Neural cell (in vitro differentiated cells): Measurements from ENCODE around the gene ALK. TPM values are rescaled to one million over a fixed set of nuclear protein-coding genes. Genes with fewer than 3 reads are reported as not detected.

ENCODE experiments used
- H2AFZ ChIP-seq: fragments of 200-600, 300-800 bp; sonication (generic), shearing (Covaris generic); 2 replicates; pipeline ENCODE4 v1.6.0; 2014; ENCODE audit warnings: low read depth, mild to moderate bottlenecking, antibody characterized with exemption, low read length, moderate library complexity
- H3F3A ChIP-seq: fragments of 200-600 bp; shearing (Covaris generic); 2 replicates; pipeline ENCODE4 v1.6.1; 2016; ENCODE audit warnings: mild to moderate bottlenecking, moderate library complexity, mixed read lengths, antibody characterized with exemption, low read length; ENCODE audit not compliant: insufficient read depth, poor library complexity, severe bottlenecking
- H3K27ac ChIP-seq: fragments of 200-600, 300-800 bp; sonication (generic), shearing (Covaris generic); 2 replicates; pipeline ENCODE4 v1.5.1; 2014; ENCODE audit warnings: mild to moderate bottlenecking, low read length, moderate library complexity
- H3K27me3 ChIP-seq: fragments of 300-800, 200-600 bp; sonication (generic), shearing (Covaris generic); 2 replicates; pipeline ENCODE4 v1.6.0; 2014; ENCODE audit warnings: mild to moderate bottlenecking, low read depth, low read length, moderate library complexity; ENCODE audit not compliant: insufficient read depth
- H3K36me3 ChIP-seq: fragments of 300-800, 200-600 bp; sonication (generic), shearing (Covaris generic); 2 replicates; pipeline ENCODE4 v1.5.1; 2014; ENCODE audit warnings: mild to moderate bottlenecking, antibody characterized with exemption, low read length, moderate library complexity; ENCODE audit not compliant: insufficient read depth
- H3K4me2 ChIP-seq: fragments of 300-800, 200-600 bp; sonication (generic), shearing (Covaris generic); 2 replicates; pipeline ENCODE4 v1.6.0; 2014; ENCODE audit warnings: mild to moderate bottlenecking, low read length
- H3K4me3 ChIP-seq: fragments of 300-800, 200-600 bp; sonication (generic), shearing (Covaris generic); 2 replicates; pipeline ENCODE4 v1.5.1; 2014; ENCODE audit warnings: mild to moderate bottlenecking, low read length, moderate library complexity
- H3K79me2 ChIP-seq: fragments of 200-600 bp; shearing (Covaris generic); replicated peaks from 2 replicates; pipeline ENCODE4 v1.6.0; 2014; ENCODE audit warnings: mild to moderate bottlenecking, low read length, moderate library complexity; ENCODE audit not compliant: insufficient read depth
- H3K9ac ChIP-seq: fragments of 300-800, 200-600 bp; sonication (generic), shearing (Covaris generic); 2 replicates; pipeline ENCODE4 v1.6.1; 2016; ENCODE audit warnings: mild to moderate bottlenecking, low read length, mixed read lengths
- H3K9me2 ChIP-seq: fragments of 200-600 bp; shearing (Covaris generic); 2 replicates; pipeline ENCODE4 v1.6.1; 2016; ENCODE audit warnings: mild to moderate bottlenecking, low read length, mixed read lengths; ENCODE audit not compliant: insufficient read depth
- H3K9me3 ChIP-seq: fragments of 200-600, 300-800 bp; sonication (generic), shearing (Covaris generic); 2 replicates; pipeline ENCODE4 v1.6.1; 2016; ENCODE audit warnings: mild to moderate bottlenecking, mixed run types, low read length, moderate library complexity, mixed read lengths
- H4K20me1 ChIP-seq: fragments of 200-600 bp; shearing (Covaris generic); 2 replicates; pipeline ENCODE4 v1.6.1; 2016; ENCODE audit warnings: mild to moderate bottlenecking, mixed run types; ENCODE audit not compliant: insufficient read depth
- CTCF ChIP-seq: fragments of 450-650 bp; IDR thresholded peaks from 2 replicates; pipeline ENCODE4 v1.5.1; 2014; ENCODE audit warnings: antibody characterized with exemption, mild to moderate bottlenecking, moderate library complexity; ENCODE audit not compliant: poor library complexity, severe bottlenecking
- EP300 ChIP-seq: fragments of 450-650 bp; conservative IDR thresholded peaks from 2 replicates; pipeline ENCODE4 v1.6.1; 2014; ENCODE audit warnings: antibody characterized with exemption, mild to moderate bottlenecking, moderate library complexity; ENCODE audit not compliant: poor library complexity, severe bottlenecking
- EZH2 ChIP-seq: fragments of 200-600, 300-800 bp; shearing (Covaris generic), sonication (generic); IDR thresholded peaks from 2 replicates; pipeline ENCODE4 v1.6.1; 2014; ENCODE audit warnings: antibody characterized with exemption, low read length, borderline replicate concordance, mild to moderate bottlenecking; ENCODE audit not compliant: insufficient read depth, poor library complexity, severe bottlenecking
- MXI1 ChIP-seq: fragments of 450-650 bp; conservative IDR thresholded peaks from 2 replicates; pipeline ENCODE4 v1.6.1; 2014; ENCODE audit warnings: antibody characterized with exemption, mild to moderate bottlenecking; ENCODE audit not compliant: poor library complexity, severe bottlenecking
- POLR2AphosphoS5 ChIP-seq: IDR thresholded peaks from 2 replicates; pipeline ENCODE4 v1.6.1; 2012
- RAD21 ChIP-seq: fragments of 450-650 bp; conservative IDR thresholded peaks from 2 replicates; pipeline ENCODE4 v1.6.1; 2014; ENCODE audit warnings: antibody characterized with exemption, mild to moderate bottlenecking, moderate library complexity
- REST ChIP-seq: IDR thresholded peaks from 2 replicates; pipeline ENCODE4 v1.6.1; 2012; ENCODE audit warnings: borderline replicate concordance
- SMC3 ChIP-seq: fragments of 450-650 bp; conservative IDR thresholded peaks from 2 replicates; pipeline ENCODE4 v1.6.1; 2014; ENCODE audit warnings: antibody characterized with exemption, mild to moderate bottlenecking, moderate library complexity; ENCODE audit not compliant: poor library complexity
- TAF1 ChIP-seq: IDR thresholded peaks from 2 replicates; pipeline ENCODE4 v1.6.1; 2012; ENCODE audit warnings: low read depth
- polyA plus RNA-seq: library from polyadenylated mRNA; depleted of rRNA; stranded (reverse); fragments of >200 nt; gene quantifications from 2 replicates; pipeline ENCODE4 v1.2.3, GENCODE V29; 2014

ALK gene
- polyA plus RNA-seq, 1 donor from 2014 or later, result 7.1 TPM

GRCh38 chr2:29226375-29226774 is 695.0 kb downstream of the ALK start:
- no peak for TF ChIP-seq CTCF
- no peak for TF ChIP-seq EP300
- no peak for TF ChIP-seq EZH2
- no peak for TF ChIP-seq SMC3
- TF ChIP-seq TAF1, result no peak
- no peak for TF ChIP-seq MXI1
- TF ChIP-seq POLR2AphosphoS5, result no peak
- TF ChIP-seq REST, result no peak
- no peak for TF ChIP-seq RAD21
- Histone ChIP-seq H3K4me3 (no peak overlapping the region), H4K20me1 (no peaks in the 10 kb centered on the region), H3K9me3 (no peaks in the 10 kb centered on the region), H3K79me2 (no peaks in the 10 kb centered on the region), H3K9ac (no peak overlapping the region), H3K36me3 (no peaks in the 10 kb centered on the region), H3K9me2 (no peaks in the 10 kb centered on the region), H3K27me3 (no peaks in the 10 kb centered on the region), H2AFZ (no peak overlapping the region), H3F3A (no peaks in the 10 kb centered on the region), H3K27ac (no peak overlapping the region), H3K4me2 (no peak overlapping the region)

- Histone ChIP-seq H3K9ac (no peak overlapping the region), H3K79me2 (no peaks in the 10 kb centered on the region), H3K9me2 (no peaks in the 10 kb centered on the region), H2AFZ (no peak overlapping the region), H3K9me3 (no peaks in the 10 kb centered on the region), H4K20me1 (no peaks in the 10 kb centered on the region), H3K4me2 (no peak overlapping the region), H3K27me3 (no peaks in the 10 kb centered on the region), H3K27ac (no peak overlapping the region), H3F3A (no peaks in the 10 kb centered on the region), H3K36me3 (no peaks in the 10 kb centered on the region), H3K4me3 (no peak overlapping the region)
- no peak for TF ChIP-seq EP300
- no peak for TF ChIP-seq MXI1
- TF ChIP-seq EZH2, result no peak
- TF ChIP-seq RAD21, result no peak
- no peak for TF ChIP-seq TAF1
- TF ChIP-seq SMC3, result no peak
- TF ChIP-seq REST, result no peak
- TF ChIP-seq CTCF, result no peak
- no peak for TF ChIP-seq POLR2AphosphoS5
Measured at GRCh38 chr2:29225814-29226213, 695.6 kb downstream of the ALK start.
